GM21447 (cell line): Measurements from ENCODE around the gene B4GALT6.

Experiments used
- ATAC-seq: cut with Tn5 transposase; IDR thresholded peaks from one replicate; pipeline ENCODE4 v1.9.1; 2021; ENCODE audit not compliant: unreplicated experiment

Gene B4GALT6

DNA sequence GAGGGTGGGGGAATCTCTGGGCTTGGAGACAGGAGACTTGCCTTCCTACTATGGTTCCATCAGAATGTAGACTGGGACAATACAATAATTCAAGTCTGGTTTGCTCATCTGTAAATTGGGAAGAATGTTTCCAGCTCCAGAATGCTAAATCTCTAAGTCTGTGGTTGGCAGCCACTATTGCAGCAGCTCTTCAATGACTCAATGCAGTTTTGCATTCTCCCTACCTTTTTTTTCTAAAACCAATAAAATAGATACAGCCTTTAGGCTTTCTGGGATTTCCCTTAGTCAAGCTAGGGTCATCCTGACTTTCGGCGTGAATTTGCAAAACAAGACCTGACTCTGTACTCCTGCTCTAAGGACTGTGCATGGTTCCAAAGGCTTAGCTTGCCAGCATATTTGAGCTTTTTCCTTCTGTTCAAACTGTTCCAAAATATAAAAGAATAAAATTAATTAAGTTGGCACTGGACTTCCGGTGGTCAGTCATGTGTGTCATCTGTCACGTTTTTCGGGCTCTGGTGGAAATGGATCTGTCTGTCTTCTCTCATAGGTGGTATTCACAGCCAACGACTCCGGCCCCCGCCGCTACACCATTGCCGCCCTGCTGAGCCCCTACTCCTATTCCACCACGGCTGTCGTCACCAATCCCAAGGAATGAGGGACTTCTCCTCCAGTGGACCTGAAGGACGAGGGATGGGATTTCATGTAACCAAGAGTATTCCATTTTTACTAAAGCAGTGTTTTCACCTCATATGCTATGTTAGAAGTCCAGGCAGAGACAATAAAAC is 86.2 kb downstream of the B4GALT6 start:
- ATAC-seq: no peak

DNA sequence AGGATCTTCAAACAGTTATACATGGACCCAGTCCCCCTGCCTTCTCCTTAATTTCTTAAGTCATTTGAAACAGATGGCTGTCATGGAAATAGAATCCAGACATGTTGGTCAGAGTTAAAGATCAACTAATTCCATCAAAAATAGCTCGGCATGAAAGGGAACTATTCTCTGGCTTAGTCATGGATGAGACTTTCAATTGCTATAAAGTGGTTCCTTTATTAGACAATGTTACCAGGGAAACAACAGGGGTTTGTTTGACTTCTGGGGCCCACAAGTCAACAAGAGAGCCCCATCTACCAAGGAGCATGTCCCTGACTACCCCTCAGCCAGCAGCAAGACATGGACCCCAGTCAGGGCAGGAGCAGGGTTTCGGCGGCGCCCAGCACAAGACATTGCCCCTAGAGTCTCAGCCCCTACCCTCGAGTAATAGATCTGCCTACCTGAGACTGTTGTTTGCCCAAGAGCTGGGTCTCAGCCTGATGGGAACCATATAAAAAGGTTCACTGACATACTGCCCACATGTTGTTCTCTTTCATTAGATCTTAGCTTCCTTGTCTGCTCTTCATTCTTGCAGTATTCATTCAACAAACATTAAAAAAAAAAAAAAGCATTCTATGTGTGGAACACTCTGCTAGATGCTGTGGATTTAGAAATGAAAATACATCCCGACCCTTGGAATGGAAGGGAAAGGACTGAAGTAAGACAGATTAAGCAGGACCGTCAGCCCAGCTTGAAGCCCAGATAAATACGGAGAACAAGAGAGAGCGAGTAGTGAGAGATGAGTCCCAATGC is 88.1 kb downstream of the B4GALT6 start:
- no peak for ATAC-seq

DNA sequence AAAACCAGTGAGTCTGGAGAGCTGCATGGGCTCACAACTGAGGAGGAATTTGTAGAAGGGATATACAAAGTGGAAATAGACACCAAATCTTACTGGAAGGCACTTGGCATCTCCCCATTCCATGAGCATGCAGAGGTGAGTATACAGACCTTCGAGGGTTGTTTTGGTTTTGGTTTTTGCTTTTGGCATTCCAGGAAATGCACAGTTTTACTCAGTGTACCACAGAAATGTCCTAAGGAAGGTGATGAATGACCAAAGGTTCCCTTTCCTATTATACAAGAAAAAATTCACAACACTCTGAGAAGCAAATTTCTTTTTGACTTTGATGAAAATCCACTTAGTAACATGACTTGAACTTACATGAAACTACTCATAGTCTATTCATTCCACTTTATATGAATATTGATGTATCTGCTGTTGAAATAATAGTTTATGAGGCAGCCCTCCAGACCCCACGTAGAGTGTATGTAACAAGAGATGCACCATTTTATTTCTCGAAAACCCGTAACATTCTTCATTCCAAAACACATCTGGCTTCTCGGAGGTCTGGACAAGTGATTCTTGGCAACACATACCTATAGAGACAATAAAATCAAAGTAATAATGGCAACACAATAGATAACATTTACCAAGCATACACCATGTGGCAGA is 89.1 kb downstream of the B4GALT6 start:
- no peak for ATAC-seq

DNA sequence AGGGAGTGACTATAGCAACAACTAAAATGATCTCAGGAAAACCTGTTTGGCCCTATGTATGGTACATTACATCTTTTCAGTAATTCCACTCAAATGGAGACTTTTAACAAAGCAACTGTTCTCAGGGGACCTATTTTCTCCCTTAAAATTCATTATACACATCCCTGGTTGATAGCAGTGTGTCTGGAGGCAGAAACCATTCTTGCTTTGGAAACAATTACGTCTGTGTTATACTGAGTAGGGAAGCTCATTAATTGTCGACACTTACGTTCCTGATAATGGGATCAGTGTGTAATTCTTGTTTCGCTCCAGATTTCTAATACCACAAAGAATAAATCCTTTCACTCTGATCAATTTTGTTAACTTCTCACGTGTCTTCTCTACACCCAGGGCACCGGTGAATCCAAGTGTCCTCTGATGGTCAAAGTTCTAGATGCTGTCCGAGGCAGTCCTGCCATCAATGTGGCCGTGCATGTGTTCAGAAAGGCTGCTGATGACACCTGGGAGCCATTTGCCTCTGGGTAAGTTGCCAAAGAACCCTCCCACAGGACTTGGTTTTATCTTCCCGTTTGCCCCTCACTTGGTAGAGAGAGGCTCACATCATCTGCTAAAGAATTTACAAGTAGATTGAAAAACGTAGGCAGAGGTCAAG is 91.7 kb downstream of the B4GALT6 start:
- ATAC-seq: no peak

DNA sequence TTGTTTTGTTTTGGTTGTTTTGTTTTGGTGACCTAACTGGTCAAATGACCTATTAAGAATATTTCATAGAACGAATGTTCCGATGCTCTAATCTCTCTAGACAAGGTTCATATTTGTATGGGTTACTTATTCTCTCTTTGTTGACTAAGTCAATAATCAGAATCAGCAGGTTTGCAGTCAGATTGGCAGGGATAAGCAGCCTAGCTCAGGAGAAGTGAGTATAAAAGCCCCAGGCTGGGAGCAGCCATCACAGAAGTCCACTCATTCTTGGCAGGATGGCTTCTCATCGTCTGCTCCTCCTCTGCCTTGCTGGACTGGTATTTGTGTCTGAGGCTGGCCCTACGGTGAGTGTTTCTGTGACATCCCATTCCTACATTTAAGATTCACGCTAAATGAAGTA is 92.8 kb downstream of the B4GALT6 start, which contains the start of gene TTR:
Gene TTR (plus strand): TSS at position 250 of the 400 bp plus-strand sequence. CDS start 26 bp downstream, at position 276.
- no peak for ATAC-seq

DNA sequence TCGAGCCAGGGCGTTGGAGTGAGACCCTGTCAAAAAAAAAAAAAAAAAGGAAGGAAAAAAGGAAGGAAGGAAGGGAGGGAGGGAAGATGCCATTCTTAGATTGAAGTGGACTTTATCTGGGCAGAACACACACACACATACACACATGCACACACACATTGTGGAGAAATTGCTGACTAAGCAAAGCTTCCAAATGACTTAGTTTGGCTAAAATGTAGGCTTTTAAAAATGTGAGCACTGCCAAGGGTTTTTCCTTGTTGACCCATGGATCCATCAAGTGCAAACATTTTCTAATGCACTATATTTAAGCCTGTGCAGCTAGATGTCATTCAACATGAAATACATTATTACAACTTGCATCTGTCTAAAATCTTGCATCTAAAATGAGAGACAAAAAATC is 93.3 kb downstream of the B4GALT6 start:
- ATAC-seq: no peak

DNA sequence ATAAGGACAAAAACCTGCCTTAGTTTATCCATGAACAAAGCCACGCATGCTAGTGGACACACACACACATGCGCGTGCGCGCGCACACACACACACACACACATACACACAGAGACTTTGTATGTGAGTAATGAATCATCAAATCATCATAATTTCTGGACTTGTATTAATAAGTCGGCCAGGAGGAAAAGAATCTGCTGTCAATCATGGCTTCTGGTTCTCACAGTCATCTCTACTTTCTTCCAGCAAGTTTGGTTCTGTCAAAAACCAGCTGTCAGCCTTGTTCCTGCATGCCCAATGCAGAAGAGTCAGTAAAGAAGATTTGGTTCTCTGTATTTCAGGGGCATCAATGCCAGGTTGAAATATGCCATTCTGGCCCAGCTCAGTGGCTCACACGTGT is 93.8 kb downstream of the B4GALT6 start:
- no peak for ATAC-seq

DNA sequence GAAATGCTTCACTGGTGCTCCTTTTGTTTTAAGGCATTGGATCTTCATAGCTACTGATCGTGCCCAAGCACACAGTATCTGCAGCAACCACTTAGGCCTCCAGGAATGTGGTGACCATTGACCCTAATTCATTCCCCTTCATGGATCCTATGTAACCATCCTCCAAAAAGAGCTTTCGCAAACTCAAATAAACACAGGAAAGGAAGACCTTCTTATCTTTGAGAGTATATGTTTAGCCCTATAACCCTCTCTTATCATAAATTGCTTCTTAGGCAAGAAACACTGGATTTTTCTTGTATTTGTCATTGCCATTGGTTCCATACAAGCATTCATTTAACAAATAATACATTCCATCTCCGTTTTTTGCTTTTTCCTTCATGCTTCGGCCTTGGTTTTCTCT is 96.9 kb downstream of the B4GALT6 start:
- ATAC-seq: no peak

DNA sequence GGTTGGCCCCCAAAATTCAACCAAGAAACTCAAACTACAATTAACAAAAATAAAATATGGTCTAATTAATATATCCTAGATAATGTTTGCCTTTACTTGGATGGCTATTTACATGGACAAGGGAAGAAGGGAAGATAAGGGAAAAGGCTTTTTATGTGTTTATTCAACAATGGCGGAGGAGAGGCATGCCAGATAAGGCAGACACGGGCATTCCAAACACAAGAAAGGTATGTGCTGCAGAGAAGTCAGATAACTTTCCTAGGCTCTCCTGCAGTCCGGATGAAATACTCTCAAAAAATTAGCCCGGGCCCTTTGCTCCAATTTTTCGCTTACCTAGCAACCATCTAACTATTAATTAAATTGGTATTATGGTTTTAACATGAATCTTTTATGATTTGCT is 97.8 kb downstream of the B4GALT6 start:
- ATAC-seq: no peak

DNA sequence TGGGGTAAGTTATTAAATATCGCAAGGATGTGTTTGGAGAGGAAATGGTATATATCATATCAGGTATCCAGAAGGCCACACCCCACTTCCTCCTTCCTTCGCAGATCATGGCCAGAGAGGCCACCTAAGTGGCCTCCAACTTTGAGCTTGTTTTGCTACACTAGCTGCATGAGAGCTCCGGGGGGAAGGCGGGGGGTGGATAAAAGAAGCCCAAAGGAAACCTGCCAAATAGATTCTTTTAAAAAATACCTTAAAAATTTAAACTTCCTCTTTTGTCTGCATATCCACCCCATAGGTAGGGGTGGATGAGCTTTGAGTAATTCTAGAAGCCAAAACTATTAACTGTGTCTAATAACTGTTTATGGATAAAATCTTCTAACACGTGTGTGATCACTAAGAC is 98.4 kb downstream of the B4GALT6 start:
- no peak for ATAC-seq

DNA sequence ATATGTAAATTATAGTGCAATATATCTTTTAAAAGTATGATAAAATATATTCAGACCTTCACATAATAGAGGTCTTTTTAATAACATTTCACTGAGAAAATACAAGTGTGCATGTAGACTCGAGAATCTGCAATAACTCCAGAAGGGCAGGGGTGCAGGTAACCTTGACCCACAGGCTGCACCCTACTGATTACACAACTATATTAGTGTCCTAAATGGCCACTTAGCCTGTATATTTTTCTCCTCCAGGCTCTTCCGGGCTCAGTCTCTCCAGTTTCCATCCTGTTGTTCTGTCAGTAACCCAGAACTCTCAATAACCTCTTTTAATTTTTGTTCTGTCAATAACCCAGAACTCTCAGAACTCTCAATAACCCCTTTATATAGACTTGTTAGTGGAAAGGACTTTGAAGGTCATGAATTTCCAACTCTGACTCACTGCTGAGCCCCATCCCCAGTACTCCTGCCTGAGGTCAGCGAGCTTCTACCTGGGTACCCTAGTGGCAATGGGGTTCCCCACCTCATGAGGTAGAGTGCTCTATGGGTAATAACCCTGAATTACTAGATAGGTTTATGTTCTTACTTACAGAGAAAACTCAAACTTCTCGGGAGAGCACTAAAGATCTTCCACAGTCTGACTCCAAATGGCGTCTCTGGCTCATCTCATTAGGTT is 101.1 kb downstream of the B4GALT6 start:
- no peak for ATAC-seq

DNA sequence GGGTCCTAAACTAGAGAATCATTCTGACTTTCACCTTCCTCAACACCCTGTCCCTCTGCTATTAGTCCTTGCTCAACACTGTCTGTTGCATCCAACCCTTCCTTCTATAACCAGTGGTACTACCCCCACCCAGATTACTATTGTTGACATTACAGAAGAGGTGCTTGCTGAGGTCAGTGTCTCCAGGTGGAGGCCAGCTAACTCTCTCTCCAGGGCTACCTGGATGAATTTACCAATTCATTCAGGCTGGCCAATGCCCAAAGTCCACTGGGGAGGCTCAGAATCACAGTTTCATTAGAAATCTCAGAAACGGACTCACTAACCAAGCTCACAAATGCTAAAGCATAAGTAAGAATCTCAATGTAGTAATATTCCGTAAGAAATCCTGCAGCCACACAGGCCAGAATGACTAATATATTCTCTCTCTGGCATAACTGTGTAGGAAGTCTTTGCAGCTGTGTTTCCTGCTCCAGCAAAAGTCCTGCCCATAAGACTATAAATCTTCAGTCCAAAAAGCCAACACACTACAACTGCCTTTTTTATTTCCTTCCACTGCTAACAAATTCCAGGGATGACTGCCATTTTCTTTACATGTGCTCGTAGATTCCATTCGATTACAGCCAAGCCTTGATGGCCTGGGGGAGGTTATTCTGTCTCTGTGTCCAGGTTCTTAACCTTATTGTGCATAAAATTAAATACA is 102.7 kb downstream of the B4GALT6 start:
- no peak for ATAC-seq

DNA sequence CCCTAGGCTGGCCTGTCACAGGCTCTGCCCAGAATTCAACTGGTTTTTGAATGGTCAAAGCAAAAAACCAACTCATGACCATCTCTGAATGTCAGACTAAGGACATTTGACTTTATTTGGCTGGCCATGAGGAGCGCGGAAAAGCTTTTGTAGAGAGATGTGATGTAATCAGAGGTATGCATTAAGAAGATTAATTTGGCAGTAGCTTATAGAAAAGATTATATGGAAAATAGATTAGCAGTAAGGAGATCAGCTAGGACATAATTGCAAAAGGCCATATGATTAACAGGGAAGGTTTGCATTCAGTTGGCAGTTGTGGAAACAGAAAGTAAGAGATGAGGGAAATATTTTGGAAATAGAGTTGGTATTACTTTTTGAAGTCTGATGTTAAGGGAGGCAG is 105.0 kb downstream of the B4GALT6 start:
- no peak for ATAC-seq

DNA sequence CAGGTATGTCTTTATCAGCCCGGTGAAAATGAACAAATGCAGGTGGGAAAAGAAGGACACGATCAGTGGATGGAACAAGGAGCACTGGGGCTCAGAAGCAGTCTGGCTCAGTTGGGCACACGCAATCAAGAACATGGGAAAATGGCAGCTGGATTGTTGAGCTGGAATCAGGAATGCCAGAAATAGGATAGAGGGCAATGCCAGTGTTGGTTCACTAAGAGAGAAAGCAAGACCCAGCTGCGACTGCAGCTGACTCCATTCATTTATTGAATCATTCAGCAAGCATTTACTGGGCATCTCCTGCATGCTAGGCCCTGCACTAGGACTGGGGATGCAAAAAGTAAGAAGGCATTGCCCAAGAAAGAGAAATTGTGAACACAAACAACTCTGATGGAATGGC is 106.3 kb downstream of the B4GALT6 start:
- no peak for ATAC-seq

DNA sequence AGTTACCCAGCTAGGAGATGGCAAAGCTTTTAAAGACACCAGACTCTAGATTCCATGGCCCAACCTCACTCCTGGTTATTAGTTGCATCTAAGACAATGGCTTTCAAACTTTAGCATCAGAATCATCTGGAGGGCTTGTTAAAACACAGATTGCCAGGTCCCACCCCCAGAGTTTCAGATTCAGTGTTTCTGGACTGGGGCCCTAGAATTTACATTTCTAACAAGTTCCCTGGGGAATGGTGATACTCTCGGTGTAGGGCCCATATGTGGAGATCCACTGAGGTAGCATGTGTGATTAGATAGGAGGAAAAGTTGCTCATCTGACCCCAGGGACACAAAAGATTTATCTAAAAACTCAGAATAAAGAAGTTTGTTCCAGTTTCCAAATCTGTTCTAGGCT is 107.2 kb downstream of the B4GALT6 start:
- peak; percentile 46 for ATAC-seq

DNA sequence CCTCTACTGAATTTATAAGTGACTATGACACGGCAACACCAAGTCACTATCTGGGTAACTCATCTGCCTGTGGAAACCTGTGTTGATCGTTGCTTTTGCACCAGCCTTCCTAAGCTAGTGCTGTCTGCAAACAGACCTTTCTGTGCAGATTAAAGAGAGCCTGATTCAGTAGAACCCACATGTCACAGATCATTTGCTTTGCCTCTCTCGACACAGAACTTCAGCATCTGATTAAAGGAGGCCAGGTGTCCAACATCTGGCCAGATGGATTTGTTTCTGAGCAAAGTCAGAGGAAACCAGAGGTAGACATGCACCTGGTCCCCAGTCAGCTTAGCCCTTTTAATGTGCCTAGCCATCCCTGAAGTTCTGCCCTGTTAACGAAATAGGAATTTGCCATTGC is 107.7 kb downstream of the B4GALT6 start:
- peak; percentile 58 for ATAC-seq

DNA sequence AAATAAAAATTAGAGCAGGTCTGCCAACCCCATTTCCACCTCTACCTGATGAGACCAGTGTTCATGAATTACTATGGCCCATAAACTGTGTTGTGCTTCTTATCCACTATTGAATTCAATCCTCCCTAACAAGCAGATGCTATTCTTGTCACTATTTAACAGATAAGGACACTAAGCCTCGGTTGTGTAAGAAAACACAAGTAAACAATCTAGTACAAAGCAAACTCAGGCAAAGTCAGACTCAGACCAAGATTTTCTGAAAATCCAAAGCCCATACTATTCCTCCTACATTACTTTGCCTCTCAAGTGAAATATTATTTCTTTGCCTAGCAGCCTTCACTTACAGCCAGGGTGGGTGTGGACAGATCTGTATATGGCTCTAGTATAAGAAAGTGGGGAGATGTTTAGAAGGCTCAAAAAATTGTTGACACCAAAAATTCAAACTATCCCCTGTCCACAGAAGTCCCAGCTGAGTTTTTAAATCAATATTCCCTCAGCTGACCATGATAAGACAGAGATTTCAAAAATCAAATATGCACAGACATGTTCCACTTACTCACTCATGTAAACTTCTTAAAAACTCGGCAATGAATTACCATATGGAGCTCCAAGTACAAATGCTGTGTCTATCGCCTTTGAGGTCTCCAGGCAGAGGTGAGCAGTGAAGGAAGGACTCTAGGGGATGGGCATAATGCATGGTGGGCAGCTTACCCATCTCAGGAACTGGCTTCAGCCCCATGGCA is 108.7 kb downstream of the B4GALT6 start:
- ATAC-seq: no peak

DNA sequence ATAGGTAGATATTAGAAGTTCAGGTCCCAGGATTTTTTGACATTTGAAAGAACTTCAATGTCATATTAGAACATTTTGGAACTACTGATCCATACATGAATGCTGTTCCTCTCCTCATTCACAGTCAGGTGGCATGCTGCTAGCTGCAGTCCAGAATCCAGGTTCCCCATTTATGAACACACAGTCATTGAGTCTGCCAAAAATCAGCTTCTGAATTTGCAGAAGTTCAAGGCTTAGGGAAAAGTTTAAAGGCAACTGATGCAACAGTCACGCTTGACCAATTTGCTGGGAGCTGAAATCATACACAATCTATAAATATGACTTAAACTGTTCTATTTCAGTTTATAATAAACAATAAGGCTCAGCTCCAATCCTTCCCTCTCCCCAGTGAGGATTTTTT is 110.0 kb downstream of the B4GALT6 start:
- no peak for ATAC-seq
